Left renal cortex interstitium (tissue), 4 donors: ENCODE measurements around the gene VAC14. TPM values are rescaled to one million over a fixed set of nuclear protein-coding genes. Genes with fewer than 3 reads are reported as not detected.

Experiments used
- DNase-seq, 4 donors: peaks; one replicate each; pipeline ENCODE4 v3.0.0-alpha.2; 2013; ENCODE audit warnings: low read depth in 4 of 4, low spot score in 2 of 4, missing footprints in 1 of 4
- polyA plus RNA-seq, 4 donors: library from polyadenylated mRNA; unstranded; fragments of 120-200 nt; gene quantifications; one replicate each; pipeline ENCODE4 v1.2.1, GENCODE V29; 2013; ENCODE audit not compliant: insufficient read length in 4 of 4

The VAC14 gene
- polyA plus RNA-seq, 4 donors = 38.8 to 48.3 (median 40.7) TPM

DNA sequence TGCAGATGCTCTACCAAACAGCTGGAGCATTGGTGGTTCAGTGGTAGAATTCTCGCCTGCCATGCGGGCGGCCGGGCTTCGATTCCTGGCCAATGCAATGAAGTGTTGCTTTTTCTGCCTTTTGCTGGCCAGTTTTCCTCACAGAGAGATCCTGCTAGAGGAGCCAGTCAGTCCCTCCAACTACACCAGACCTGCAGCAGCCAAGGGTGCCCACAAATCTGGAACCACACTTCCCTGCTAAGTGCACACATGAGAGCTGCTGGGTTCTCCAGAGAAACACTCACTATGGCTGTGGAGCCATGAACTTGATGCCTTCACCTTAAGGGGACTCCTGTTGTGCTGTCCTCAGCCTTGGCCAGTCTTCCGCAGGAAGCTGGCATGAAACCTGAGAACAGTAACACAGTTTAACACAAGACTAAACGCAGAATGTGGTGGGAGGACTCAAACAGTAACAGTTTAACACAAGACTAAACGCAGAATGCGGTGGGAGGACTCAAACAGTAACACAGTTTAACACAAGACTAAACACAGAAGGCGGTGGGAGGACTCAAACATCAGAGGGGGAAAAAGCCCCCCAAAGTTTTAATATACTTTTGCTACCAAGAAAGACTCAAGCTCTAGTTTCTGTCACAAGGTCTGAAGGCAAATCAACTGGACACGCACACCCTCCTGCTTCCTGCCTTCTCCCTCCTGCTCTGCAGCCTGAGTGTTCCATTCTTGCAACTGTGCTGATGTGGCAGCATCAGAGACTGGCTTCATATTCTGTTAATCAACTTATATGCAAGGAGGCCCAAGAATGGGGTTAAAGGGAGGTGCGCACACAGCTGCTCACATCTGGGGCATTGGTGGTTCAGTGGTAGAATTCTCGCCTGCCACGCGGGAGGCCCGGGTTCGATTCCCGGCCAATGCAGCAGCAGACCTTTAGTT lies 12.0 kb downstream of the VAC14 start:
- peak; percentile 53 to 65 (median 60) for DNase-seq

DNA sequence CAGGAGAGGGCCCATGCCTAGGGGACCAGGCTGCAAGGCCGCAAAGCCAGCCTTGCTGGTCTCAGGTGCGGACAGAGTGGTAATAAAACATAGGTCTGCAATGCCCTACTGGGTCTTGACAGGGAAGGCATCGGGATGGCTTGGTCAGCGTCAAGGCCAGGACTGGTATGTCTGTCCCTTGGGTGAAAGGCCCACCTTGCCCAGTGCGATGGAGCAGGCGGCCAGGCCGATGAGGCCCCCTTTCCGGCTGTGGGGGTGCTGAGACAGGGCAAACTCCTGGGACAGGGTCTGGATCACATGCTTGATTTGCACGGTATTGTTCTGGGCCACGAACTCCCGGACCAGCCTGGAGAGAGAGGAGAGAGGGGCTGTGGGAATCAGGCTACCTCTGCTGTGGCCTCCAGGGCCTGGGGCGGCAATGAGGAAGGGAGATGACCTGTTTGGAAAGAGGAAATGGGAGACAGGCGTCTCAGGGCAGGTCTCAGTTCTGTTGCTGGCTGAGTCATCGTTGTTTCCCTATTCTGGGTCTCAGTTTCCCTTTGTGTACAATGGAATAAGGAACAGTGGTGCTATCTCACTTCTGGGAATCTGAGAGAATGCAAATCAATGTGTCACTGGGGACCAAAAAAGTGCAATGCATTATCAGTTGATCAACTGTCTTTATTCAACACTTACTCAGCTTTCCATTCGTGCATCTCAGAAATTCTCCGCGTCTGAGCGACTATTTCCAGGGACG lies 14.8 kb downstream of the VAC14 start:
- DNase-seq = no peak

DNA sequence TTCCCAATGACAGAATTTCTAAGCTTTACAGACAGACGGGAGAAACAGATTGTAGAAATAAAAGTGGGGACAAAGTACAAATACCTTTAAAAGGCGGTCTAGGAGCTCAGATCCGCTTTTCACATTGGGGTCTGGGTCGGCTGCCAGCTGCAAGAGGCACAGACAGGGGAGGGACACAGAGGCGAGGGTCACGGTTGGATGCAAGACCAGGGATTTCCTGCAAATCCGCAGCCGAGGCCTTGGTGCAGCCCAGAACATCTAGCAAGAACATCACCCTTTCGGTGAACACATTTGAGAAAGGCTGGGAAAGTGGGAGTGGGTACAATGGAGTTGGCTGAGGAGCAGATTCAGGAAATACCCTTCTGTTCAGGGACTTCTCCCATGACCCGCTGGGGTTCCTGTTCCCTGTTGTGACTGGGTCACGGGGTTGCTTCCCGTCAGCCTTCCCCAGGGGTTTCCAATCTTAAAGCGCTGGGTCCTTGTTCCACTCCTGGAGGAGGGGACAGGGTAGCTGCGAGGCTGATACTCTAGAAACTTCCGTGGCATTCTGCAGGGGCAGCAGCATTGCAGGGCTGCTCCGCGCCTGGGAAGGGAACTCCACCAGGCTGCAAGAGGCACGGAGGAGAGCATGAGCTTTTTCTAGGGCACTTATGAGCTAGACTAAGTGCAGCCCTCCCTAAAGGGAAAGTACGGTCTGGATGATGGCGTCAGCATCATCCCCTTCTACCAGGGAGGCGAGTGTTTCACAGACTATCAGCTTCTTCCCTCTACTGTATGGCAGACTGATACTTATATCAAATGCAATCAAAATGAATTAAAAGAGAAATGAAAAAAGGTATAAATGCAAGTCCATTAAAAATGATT lies 16.0 kb downstream of the VAC14 start:
- DNase-seq = no peak

DNA sequence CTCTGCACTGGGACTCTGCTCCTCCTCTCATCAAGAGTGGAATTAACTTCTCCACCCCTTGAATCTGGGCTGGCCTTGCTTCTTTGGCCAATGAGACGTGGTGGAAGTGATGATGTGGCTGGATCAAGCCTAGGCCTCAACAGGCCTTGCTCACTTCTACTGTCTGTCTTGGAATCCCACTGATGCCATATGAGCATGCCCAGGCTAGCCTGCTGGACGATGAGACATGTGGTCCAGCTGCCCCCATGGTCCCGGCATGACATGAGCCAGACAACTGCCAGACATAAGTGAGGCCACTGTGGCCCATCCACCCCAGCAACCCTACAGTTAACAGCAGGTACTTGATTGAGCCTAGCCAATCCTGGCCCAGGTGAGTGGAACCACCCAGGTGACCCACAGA lies 18.7 kb downstream of the VAC14 start:
- no peak for DNase-seq

DNA sequence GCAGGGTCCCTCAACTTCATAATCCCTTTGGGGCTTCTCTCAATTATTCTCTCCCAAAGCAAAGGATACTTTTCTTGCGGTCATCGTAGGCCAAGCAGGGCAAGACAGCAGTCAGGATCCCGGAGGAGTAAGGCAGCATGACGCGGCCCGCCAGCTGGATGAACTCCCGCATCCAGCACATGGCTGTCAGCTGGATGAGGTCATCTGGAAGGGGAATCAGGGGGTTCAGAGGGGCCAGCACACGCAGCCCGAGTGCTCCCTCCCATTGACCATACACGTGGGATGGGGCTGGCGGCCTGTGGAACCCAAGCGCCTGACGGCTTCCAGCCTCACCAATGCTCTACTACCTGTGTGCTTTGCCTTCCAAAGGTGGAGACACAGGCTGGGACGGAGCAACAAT lies 19.2 kb downstream of the VAC14 start:
- DNase-seq = no peak

DNA sequence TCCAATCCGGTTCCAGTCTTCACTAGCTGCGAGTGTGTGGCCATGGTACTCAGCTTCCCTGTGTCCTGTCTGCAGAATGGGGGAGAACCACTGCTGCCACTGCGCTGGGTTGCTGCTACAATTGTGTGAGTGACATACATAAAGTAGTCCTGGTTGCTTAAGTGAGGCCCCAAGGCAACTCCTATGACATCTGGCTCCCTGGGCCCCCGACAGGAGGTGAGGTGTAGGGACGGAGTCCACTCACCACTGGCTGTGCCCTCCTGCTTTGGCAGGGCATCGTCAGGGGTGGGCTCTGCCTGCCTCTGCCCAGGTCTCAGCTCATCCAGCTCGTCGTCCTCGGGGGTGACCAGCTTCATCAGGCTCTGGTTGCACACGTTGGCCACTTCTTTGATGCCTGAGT lies 20.4 kb downstream of the VAC14 start:
- no peak for DNase-seq

DNA sequence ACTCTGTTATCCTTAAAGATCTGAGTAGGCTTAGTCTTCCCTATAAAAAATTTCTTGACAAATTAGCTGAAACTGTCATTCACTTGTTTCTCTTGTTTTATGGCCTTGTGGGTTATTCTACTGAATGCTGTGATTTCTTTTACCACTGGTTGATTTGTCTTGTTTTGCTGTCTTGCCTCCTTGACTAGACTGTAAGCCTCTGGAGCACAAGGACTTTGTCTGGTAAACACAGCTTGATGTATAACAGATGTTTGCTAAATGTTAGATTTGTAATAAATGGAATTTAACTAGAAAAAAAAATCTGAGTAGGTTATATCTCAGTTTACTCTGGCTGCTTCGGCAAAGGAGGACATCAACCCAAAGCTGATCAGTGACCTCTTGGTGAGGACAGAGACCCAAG lies 21.6 kb downstream of the VAC14 start:
- DNase-seq = no peak

DNA sequence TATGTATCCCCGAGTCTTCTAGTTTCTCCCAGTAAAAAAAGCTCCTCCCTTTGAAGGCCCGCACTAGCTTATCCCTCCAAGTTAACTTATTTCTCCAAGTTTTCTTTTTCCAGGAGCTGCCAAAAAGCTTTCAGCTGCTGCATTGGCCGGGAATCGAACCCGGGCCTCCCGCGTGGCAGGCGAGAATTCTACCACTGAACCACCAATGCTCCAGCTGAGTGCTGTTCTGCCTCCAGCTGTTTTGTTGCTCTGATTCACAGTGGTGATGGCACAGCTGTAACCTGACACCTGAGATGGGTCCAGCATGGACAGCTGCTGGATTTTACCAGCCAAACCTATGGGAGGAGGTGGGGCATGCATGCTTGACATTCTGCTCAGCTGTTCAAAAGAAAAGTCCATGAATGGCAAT lies 22.1 kb downstream of the VAC14 start:
- peak in 2 of 4 donors; percentile 74 to 78 for DNase-seq

DNA sequence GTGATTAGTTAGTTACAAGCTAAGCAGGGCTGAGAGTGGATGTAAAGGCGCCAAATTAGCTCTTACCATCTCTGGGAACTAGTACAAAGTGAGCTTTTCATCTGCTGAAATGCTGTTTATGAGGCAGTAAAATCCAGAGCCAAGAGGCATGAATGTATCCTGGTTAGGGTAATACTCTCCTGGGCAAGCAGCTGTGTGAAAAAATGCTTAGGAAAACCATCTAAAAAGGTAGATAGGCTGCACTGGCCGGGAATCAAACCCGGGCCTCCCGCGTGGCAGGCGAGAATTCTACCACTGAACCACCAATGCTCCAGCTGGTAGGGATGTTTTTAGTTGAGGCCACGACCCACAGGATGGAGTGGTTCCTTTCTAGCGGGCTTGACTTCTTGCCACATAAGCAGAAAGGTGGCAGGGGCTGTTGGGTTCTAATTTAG lies 23.0 kb downstream of the VAC14 start:
- DNase-seq = no peak

DNA sequence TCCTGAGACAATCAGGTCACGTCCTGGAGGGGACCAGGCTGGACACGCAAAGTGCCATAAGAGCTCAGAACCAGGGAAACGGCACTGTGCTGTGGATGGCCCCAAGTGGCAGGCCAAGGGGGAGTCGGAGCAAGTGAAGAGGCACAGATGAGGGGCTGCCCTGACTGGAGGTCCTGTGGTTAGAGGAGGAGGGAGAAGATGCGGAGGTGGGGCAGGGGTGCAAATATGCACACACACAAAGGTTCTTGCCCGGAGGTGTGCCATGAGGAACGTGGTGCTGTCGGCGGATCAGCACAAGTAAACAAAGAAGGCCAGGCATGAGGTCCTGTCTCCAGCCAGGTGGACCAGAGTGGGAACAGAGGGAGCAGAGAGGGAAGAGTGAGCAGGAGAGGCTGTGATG lies 23.5 kb downstream of the VAC14 start:
- DNase-seq = no peak

DNA sequence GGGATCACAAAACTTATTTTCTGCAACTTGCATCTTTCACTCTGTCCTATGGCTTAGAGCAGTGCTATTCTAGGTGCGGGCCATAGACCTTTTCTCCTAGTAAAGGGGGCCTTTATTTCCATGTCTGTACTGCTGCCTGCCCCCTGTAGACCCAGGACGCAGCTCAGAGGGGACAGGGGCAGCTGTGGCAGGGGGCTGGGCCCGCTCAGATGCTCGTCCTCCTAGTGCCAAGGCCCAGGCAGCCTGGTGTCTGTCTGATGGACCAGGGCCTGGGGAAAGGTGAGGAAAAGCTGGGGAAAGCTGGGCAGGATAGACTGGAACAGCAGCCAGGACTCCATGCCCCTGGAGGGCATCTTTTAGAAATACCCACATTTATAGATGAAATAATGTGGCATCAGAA lies 25.6 kb downstream of the VAC14 start:
- no peak for DNase-seq

DNA sequence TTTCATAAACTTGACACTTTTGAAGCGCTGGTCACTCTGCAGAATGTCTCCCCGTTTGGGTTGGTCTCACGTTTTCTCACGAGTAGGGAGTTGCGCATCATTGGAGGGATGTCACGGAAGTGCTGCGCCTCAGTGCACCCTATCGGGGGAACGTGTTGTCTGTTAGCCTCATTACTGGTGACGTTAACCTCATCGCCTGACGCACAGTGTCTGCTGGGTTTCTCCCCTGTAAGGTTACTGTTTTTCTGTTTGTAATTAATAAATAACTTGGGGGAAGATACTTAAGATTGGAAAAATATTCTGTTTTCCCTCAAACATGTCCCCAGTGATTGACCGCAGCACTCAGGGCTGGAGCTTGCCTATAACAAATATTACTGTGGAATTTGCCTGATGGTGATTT lies 26.7 kb downstream of the VAC14 start:
- no peak for DNase-seq

DNA sequence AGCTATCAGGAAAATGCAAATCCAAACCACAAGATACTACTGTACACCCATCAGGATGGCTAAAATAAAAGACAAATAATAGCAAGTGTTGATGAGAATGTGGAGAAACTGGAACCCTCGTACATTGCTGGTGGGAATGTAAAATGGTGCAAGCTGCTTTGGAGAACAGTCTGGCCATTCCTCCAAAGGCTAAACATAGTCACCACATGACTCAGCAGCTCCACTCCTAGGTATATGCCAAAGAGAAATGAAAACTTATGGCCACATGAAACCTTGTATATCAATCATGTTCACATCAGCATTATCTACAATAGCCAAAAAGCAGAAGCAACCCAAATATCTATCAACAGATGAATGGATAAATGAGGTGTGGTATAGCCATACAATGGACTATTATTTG lies 28.5 kb downstream of the VAC14 start:
- no peak for DNase-seq

DNA sequence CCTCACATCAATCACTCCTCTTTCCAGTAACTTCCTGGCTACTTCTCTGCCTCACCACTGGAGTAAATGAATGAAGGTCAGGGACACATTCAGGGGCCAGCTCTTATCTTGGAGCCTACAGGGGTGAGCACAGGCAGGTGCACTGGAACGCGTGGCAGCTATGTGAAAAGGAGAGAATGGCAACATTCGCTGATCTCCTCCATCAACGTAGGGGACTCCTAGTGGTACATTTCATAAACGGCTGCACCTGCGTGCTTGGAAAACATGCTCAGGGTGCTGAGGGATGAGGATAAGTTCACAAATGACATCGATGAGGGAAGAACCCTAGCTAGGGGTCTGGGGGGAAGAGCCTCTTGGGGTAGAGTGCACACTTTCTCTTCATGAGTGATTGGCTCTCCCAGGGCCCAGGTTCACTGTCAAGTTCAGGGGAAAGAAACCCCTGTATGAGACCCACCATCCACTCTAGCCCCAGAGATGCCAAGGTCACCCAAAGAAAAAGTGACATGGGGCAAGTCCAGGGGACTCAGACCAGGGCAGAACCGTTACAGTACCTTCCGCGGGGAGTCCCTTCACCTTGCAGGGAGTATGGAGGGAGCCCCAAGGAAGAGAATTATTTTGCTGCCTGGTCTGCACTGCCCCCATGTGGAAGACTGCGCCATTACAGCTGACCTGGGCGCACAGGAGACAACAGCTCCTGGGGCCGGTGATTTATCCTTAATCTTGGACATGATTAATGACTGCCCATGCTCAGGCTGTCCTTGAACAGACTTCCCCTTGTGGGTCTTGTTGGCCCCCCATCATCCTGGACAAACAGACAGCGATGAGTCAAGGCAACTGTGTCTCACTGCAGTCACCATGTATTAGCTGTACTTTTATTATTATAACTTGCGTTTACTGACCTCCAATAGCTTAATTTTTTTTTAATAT lies 30.1 kb downstream of the VAC14 start:
- DNase-seq = no peak

DNA sequence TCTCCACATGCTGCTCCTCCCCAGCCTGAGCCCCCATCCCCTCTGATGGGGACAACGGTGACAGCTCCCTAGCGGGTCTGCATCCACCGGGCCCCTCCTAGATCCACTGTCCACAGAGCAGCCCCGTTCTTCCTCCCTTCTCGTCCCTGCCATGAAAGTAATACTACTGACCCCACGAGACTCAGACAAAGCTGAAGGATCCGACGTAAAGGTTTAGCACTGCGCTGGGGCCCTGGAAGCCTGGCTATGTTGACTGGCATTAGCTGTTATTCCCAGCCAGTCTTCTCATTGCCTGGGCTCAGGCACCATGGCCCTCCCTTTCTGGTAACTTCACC lies 30.7 kb downstream of the VAC14 start:
- no peak for DNase-seq

DNA sequence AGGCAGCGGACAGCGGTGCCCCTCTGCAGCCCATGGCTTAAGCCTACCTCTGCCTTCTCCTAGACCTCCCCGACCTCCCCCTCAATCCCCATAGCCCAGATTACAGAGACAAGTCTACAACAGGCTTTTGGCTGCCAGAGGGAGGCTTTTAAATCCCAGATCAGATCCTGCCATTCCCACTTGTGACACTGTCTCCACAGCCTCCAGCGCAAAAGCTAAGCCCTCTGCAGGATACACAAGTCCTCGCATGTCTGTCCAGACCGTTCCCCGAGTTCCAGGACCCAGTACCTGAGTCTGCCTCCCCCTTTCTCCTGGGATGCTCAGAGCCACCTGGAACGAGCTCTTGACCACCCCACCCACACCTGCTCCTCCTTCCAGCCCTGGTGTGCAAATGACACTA lies 31.2 kb downstream of the VAC14 start:
- no peak for DNase-seq

DNA sequence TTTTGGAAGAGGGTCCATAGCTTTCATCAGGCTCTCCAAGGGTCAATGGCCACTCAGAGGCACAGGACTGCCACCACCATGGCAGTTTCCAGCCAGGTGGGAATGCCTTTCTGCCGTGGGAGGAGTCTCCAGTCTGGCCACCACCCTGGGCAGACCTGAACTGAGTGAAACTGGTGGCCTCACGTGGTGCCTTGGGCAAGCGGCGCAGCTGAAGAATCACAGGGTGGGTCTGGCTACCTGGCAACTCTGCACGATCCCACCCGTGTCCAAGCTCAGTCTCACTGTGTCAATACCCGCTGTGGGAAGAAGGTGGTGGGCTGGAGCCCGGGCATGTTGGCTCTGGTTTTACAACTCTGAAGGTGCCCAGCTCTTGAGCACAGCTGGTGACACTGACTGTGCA lies 31.8 kb downstream of the VAC14 start:
- no peak for DNase-seq

DNA sequence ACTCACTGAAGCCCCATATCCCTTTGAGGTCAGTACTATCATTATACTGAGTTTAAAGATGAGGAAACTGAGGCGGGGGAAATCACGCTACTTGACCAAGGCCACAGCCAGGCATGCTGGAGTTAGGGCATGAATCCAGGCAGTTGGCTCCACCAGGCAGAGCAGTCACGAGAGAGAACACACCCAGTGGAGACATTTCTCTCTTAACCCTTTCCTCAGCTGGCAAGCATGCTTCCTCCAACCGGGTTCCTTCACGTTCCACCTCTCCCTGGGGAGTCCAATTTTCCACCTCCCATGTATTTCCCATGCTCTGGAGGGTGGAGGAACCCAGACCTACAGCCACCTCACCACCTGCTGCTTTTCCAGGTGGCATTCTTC lies 32.8 kb downstream of the VAC14 start:
- DNase-seq = no peak

DNA sequence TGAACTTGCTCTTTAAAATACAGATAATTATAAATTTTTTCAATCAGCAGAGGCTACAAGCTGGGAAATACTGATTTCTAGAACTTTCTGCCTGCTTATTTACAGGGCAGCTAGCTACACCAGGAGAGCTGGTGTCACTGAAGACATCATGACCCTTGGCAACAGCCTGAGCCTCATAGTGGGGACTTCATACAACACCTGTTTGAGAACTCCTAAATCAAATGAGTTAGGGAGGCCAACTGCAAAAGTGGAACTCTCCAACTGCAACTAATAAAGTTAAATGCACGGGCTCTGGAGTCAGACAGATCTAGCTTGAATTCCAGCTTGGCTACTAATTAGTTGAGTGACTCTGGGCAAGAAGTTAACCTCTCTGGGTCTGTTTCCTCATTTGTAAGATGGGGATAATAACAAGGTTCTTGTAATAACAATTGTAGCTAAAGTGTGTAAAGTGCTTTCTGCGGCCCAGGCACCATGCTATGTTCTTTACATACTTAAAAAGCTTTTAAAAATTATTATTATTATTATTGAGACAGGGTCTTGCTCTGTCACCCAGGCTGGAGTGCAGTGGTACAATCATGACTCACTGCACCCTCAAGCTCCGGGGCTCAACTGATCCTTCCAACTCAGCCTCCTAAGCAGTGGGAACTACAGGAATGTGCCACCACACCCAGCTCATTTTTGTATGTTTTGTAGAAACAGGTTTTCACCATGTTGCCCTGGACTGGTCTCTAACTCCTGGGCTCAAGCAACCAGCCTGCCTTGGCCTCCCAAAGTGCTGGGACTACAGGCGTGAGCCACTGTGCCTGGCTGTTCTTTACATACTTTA lies 33.4 kb downstream of the VAC14 start:
- DNase-seq = no peak
